Stimulated activated CD4-positive, alpha-beta T cell treated with anti-CD3 and anti-CD28 coated beads, TNF-alpha, amount 100 ng/mL, for 1 hour (primary cell): ENCODE results near the gene INPP4B.

ENCODE experiments used
- DNase-seq, 3 donors: peaks; one replicate each; pipeline ENCODE4 v3.0.0-alpha.2; 2020; ENCODE audit warnings: low read depth in 3 of 3, low spot score in 1 of 3

The INPP4B gene

GRCh38 chr4:142164767-142165500 is 681.2 kb downstream of the INPP4B start:
- DNase-seq: no peak

- no peak for DNase-seq
These were observed 685.0 kb downstream of the INPP4B start for GRCh38 chr4:142161086-142161485.

GRCh38 chr4:142160509-142160908 is 685.6 kb downstream of the INPP4B start:
- no peak for DNase-seq

GRCh38 chr4:142158980-142159379 is 687.1 kb downstream of the INPP4B start:
- no peak for DNase-seq

- DNase-seq: no peak
These were observed 689.8 kb downstream of the INPP4B start for GRCh38 chr4:142156256-142156655.

- DNase-seq: no peak
These were observed 690.8 kb downstream of the INPP4B start for GRCh38 chr4:142155347-142155746.

- no peak for DNase-seq
These were observed 695.6 kb downstream of the INPP4B start for GRCh38 chr4:142150483-142150882.

GRCh38 chr4:142144813-142145212 is 701.3 kb downstream of the INPP4B start:
- DNase-seq: no peak

GRCh38 chr4:142142366-142143054 is 703.6 kb downstream of the INPP4B start:
- DNase-seq: no peak

- no peak for DNase-seq
These were observed 704.9 kb downstream of the INPP4B start for GRCh38 chr4:142141224-142141623.

GRCh38 chr4:142130666-142131065 is 715.4 kb downstream of the INPP4B start:
- DNase-seq: no peak

GRCh38 chr4:142129931-142130330 is 716.2 kb downstream of the INPP4B start:
- no peak for DNase-seq

- no peak for DNase-seq
These were observed 716.6 kb downstream of the INPP4B start for GRCh38 chr4:142129473-142129872.

GRCh38 chr4:142128529-142128928 is 717.6 kb downstream of the INPP4B start:
- no peak for DNase-seq

GRCh38 chr4:142126890-142127497 is 719.1 kb downstream of the INPP4B start:
- DNase-seq: peak; percentile 14 to 26 (median 21)

GRCh38 chr4:142124874-142125273 is 721.2 kb downstream of the INPP4B start:
- no peak for DNase-seq

- no peak for DNase-seq
These were observed 724.4 kb downstream of the INPP4B start for GRCh38 chr4:142121448-142122350.

- DNase-seq: no peak
These were observed 725.2 kb downstream of the INPP4B start for GRCh38 chr4:142120921-142121320.

GRCh38 chr4:142112451-142112850 is 733.6 kb downstream of the INPP4B start:
- no peak for DNase-seq

GRCh38 chr4:142110136-142110535 is 736.0 kb downstream of the INPP4B start:
- DNase-seq: no peak

GRCh38 chr4:142104041-142104440 is 742.1 kb downstream of the INPP4B start:
- no peak for DNase-seq
